ENCODE data around the gene TLE1. TPM values are rescaled to one million over a fixed set of nuclear protein-coding genes. Genes with fewer than 3 reads are reported as not detected.
"Not testable (repeated sequence)": the region's sequence is repeated elsewhere in the genome, so short reads cannot be mapped to it uniquely, and the experiment has no call there.

The TLE1 gene
- total and polyA plus RNA-seq, 4 donors, result 57.0 to 69.9 (median 64.3) TPM

GRCh38 chr9:81606261-81606660, 83.1 kb downstream of the TLE1 start:
- not testable (repeated sequence) for H3K4me1 ChIP-seq (ENCODE audit: control insufficient read depth, insufficient read depth, low read length); H3K27me3 ChIP-seq (ENCODE audit: control insufficient read depth, insufficient read depth, low read length); H3K9me3 ChIP-seq (ENCODE audit: control insufficient read depth, insufficient read depth, low read length); H3K4me3 ChIP-seq (ENCODE audit: low read depth, low read length); H3K36me3 ChIP-seq (ENCODE audit: control insufficient read depth, insufficient read depth, low read length); DNase-seq (ENCODE audit: low read depth in 4 of 6, low spot score in 6 of 6); H3K27ac ChIP-seq (ENCODE audit: low read depth, low read length)

GRCh38 chr9:81605170-81605670, 84.1 kb downstream of the TLE1 start:
- Histone ChIP-seq H3K27ac (ENCODE audit: low read depth, low read length) (no peak overlapping the region), H3K27me3 (ENCODE audit: control insufficient read depth, insufficient read depth, low read length) (no peaks in the 10 kb centered on the region), H3K4me1 (ENCODE audit: control insufficient read depth, insufficient read depth, low read length) (peaks cover 3% of the 10 kb centered on the region), H3K36me3 (ENCODE audit: control insufficient read depth, insufficient read depth, low read length) (peaks cover 8% of the 10 kb centered on the region), H3K9me3 (ENCODE audit: control insufficient read depth, insufficient read depth, low read length) (no peaks in the 10 kb centered on the region), H3K4me3 (ENCODE audit: low read depth, low read length) (no peak overlapping the region)
- DNase-seq (ENCODE audit: low read depth in 4 of 6, low spot score in 6 of 6), result no peak
- 92% methylated on average over 2 of the region's 8 CpGs for WGBS (ENCODE audit: insufficient coverage)

- Histone ChIP-seq H3K27ac (ENCODE audit: low read depth, low read length) (no peak overlapping the region), H3K4me3 (ENCODE audit: low read depth, low read length) (no peak overlapping the region), H3K27me3 (ENCODE audit: control insufficient read depth, insufficient read depth, low read length) (no peaks in the 10 kb centered on the region), H3K36me3 (ENCODE audit: control insufficient read depth, insufficient read depth, low read length) (peaks cover 6% of the 10 kb centered on the region), H3K4me1 (ENCODE audit: control insufficient read depth, insufficient read depth, low read length) (no peaks in the 10 kb centered on the region), H3K9me3 (ENCODE audit: control insufficient read depth, insufficient read depth, low read length) (no peaks in the 10 kb centered on the region)
- WGBS (ENCODE audit: insufficient coverage), result 69% methylated on average over 12 of the region's 12 CpGs
- DNase-seq (ENCODE audit: low read depth in 4 of 6, low spot score in 6 of 6), result no peak
Observed at GRCh38 chr9:81604306-81605169, 84.8 kb downstream of the TLE1 start.

- Histone ChIP-seq H3K27ac (ENCODE audit: low read depth, low read length) (no peak overlapping the region), H3K27me3 (ENCODE audit: control insufficient read depth, insufficient read depth, low read length) (peaks cover 2% of the 10 kb centered on the region), H3K4me1 (ENCODE audit: control insufficient read depth, insufficient read depth, low read length) (peaks cover 2% of the 10 kb centered on the region), H3K4me3 (ENCODE audit: low read depth, low read length) (no peak overlapping the region), H3K36me3 (ENCODE audit: control insufficient read depth, insufficient read depth, low read length) (no peaks in the 10 kb centered on the region), H3K9me3 (ENCODE audit: control insufficient read depth, insufficient read depth, low read length) (no peaks in the 10 kb centered on the region)
- no peak for DNase-seq (ENCODE audit: low read depth in 4 of 6, low spot score in 6 of 6)
- WGBS (ENCODE audit: insufficient coverage), result 89% methylated on average over 3 of the region's 6 CpGs
Observed at GRCh38 chr9:81602887-81603680, 86.3 kb downstream of the TLE1 start.

- Histone ChIP-seq H3K36me3 (ENCODE audit: control insufficient read depth, insufficient read depth, low read length) (no peaks in the 10 kb centered on the region), H3K9me3 (ENCODE audit: control insufficient read depth, insufficient read depth, low read length) (no peaks in the 10 kb centered on the region), H3K27ac (ENCODE audit: low read depth, low read length) (no peak overlapping the region), H3K4me3 (ENCODE audit: low read depth, low read length) (no peak overlapping the region), H3K27me3 (ENCODE audit: control insufficient read depth, insufficient read depth, low read length) (peaks cover 2% of the 10 kb centered on the region), H3K4me1 (ENCODE audit: control insufficient read depth, insufficient read depth, low read length) (peaks cover 6% of the 10 kb centered on the region)
- no peak for DNase-seq (ENCODE audit: low read depth in 4 of 6, low spot score in 6 of 6)
- 95% methylated on average over 8 of the region's 15 CpGs for WGBS (ENCODE audit: insufficient coverage)
Observed at GRCh38 chr9:81601639-81602623, 87.4 kb downstream of the TLE1 start.

- peak overlapping the region; percentile 6 for H3K27ac ChIP-seq (ENCODE audit: low read depth, low read length)
- no peak overlapping the region for H3K4me3 ChIP-seq (ENCODE audit: low read depth, low read length)
- WGBS (ENCODE audit: insufficient coverage), result 40% methylated on average over 1 of the region's 4 CpGs
- H3K9me3 ChIP-seq (ENCODE audit: control insufficient read depth, insufficient read depth, low read length), result no peaks in the 10 kb centered on the region
- no peak for DNase-seq (ENCODE audit: low read depth in 4 of 6, low spot score in 6 of 6)
- H3K36me3 ChIP-seq (ENCODE audit: control insufficient read depth, insufficient read depth, low read length), result no peaks in the 10 kb centered on the region
- peaks cover 6% of the 10 kb centered on the region for H3K4me1 ChIP-seq (ENCODE audit: control insufficient read depth, insufficient read depth, low read length)
- H3K27me3 ChIP-seq (ENCODE audit: control insufficient read depth, insufficient read depth, low read length), result peaks cover 2% of the 10 kb centered on the region
Observed at GRCh38 chr9:81600631-81601030, 88.7 kb downstream of the TLE1 start.

GRCh38 chr9:81599837-81600236, 89.5 kb downstream of the TLE1 start:
- Histone ChIP-seq H3K27ac (ENCODE audit: low read depth, low read length) (no peak overlapping the region), H3K4me1 (ENCODE audit: control insufficient read depth, insufficient read depth, low read length) (peaks cover 6% of the 10 kb centered on the region)

GRCh38 chr9:81598811-81599210, 90.5 kb downstream of the TLE1 start:
- Histone ChIP-seq H3K27ac (ENCODE audit: low read depth, low read length) (peak overlapping the region; percentile 22), H3K4me3 (ENCODE audit: low read depth, low read length) (no peak overlapping the region), H3K27me3 (ENCODE audit: control insufficient read depth, insufficient read depth, low read length) (peaks cover 2% of the 10 kb centered on the region), H3K9me3 (ENCODE audit: control insufficient read depth, insufficient read depth, low read length) (no peaks in the 10 kb centered on the region), H3K4me1 (ENCODE audit: control insufficient read depth, insufficient read depth, low read length) (peaks cover 6% of the 10 kb centered on the region), H3K36me3 (ENCODE audit: control insufficient read depth, insufficient read depth, low read length) (no peaks in the 10 kb centered on the region)
- no peak for DNase-seq (ENCODE audit: low read depth in 4 of 6, low spot score in 6 of 6)
- no CpG with 5 or more reads among the region's 1 CpG for WGBS (ENCODE audit: insufficient coverage)

More at GRCh38 chr9:81599837-81600236, 89.5 kb downstream of the TLE1 start:
- Histone ChIP-seq H3K36me3 (ENCODE audit: control insufficient read depth, insufficient read depth, low read length) (no peaks in the 10 kb centered on the region), H3K27me3 (ENCODE audit: control insufficient read depth, insufficient read depth, low read length) (peaks cover 2% of the 10 kb centered on the region), H3K9me3 (ENCODE audit: control insufficient read depth, insufficient read depth, low read length) (no peaks in the 10 kb centered on the region), H3K4me3 (ENCODE audit: low read depth, low read length) (no peak overlapping the region)
- WGBS (ENCODE audit: insufficient coverage), result no CpG with 5 or more reads among the region's 1 CpG
- DNase-seq (ENCODE audit: low read depth in 4 of 6, low spot score in 6 of 6), result no peak

GRCh38 chr9:81598123-81598497, 91.2 kb downstream of the TLE1 start:
- WGBS (ENCODE audit: insufficient coverage), result 87% methylated on average over 8 of the region's 9 CpGs
- H3K36me3 ChIP-seq (ENCODE audit: control insufficient read depth, insufficient read depth, low read length), result no peaks in the 10 kb centered on the region
- DNase-seq (ENCODE audit: low read depth in 4 of 6, low spot score in 6 of 6), result no peak

More at GRCh38 chr9:81598123-81598497, 91.2 kb downstream of the TLE1 start:
- peak overlapping the region; percentile 37 for H3K27ac ChIP-seq (ENCODE audit: low read depth, low read length)
- no peaks in the 10 kb centered on the region for H3K9me3 ChIP-seq (ENCODE audit: control insufficient read depth, insufficient read depth, low read length)
- peaks cover 2% of the 10 kb centered on the region for H3K27me3 ChIP-seq (ENCODE audit: control insufficient read depth, insufficient read depth, low read length)
- peaks cover 6% of the 10 kb centered on the region for H3K4me1 ChIP-seq (ENCODE audit: control insufficient read depth, insufficient read depth, low read length)
- no peak overlapping the region for H3K4me3 ChIP-seq (ENCODE audit: low read depth, low read length)

Data from spinal cord (tissue), 10 donors.